Mesenteric fat pad (tissue), 1 donor: ENCODE measurements around the gene HTRA3. TPM values are rescaled to one million over a fixed set of nuclear protein-coding genes. Genes with fewer than 3 reads are reported as not detected.

Source experiments
- DNase-seq: peaks from one replicate; pipeline ENCODE4 v3.0.0-alpha.2; 2020; ENCODE audit warnings: low spot score
- total RNA-seq: library from RNA; stranded (reverse); fragmentation: NEBNext Ultra II Directional; extraction: Animal tissue kit (Norgen Biotek cat#: 25700); gene quantifications from one replicate; pipeline ENCODE4 v1.2.1, GENCODE V29; 2021
- donor health status: DM: yes; HTN: yes; CAD: no.

Gene HTRA3
- total RNA-seq, 1 donor from 2014 or later, result 58.5 TPM

DNA sequence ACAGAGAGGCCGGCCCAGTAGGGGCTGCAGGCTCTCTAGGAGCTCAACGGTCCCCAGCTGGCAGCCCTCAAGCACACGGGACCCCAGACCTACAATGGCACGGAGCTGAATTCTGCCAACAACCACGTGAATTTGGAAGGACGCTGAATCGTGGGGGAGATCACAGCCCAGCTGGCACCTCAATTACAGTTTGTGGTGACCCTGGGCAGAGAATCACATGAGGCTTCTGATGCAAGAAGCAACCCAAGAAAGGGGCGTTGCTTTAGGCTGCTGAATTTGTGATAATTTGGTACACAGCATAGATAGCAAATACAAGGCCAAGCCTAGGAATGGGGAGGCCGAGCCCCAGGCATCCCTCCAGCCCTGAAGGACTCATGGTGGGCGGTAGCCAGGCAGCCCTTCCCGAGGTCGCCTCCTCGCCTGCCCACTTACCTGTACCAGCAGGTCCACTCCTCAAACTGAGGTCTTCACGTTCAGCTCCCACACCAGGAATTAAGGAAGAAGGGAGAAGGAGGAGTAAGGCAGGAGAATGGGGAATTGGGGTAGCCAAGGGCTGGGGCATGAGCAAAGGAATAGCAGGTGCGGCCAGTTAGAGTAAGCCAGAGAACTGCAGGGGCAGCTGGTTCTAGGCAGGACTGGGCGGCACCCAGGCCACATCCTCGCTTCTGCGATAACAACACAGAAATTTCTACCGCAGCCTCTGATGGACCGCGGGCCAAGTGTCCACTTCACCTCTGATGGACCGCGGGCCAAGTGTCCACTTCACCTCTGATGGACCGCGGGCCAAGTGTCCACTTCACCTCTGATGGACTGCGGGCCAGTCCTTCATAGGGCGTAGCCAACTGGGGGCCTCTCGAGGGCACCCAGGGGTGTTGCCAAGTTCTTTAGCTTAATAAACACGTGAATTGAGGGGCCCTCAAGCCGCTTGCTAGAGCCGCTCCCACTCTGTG is 23.4 kb upstream of the HTRA3 start:
- DNase-seq, result no peak

DNA sequence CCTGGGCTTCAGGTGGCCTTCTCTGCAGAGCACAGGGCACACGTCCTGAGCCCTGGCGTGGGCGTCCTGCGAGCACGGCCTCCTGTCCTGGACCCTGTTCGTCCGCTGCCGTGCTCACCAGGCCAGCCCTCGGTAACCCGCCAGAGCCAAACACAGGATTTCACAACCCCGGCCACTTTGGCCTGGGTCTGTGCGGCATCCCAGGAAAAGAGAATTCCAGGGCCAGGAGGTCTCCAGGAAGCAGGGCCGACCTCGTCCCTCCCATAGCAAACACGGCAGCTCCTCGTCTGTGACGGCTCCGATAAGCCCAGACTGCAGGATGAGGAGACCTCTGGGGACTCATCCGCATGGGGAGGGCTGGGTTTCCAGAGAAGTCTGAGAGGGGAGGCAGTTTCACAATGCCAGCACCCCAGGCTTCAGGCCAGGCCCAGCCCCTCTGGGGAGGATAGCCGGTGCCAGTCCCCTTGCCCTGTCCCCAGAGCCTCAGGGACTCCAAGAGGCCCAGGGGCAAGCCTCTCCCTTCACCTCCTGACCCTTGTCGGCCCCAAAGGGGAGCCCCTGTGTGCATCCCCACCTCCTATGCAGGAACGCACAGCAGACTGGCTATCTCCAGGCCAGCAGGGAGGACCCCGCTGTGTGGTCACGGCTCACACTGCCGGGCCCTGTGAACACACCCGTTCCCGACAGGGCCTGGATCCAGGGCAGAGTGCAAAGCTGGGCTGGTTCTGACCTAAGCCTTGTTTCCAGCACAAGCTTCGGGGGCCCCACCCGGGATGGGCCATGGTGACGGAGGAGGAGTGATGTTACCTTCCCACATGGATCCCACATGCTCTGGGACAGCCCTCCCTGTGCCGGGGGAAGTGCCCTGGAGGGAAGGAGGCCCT is 22.3 kb upstream of the HTRA3 start:
- DNase-seq, result no peak

DNA sequence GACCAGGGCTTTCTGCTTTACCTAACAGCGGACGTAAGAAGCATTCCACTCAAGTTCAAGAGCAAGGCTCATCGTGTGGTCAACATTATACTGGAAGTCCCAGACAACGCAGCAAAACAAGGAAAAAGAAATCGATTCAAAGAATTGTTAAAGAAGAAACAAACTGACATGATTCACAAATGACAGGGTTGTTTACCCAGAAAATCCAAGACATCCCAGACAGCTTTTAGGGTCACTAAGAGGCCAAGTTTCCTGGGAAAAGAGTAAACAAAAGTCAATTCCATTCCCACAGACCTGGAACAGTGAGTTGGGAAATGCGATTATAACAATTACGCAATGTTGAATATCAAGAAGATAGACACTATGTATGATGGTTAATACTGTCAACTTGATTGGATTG is 21.5 kb upstream of the HTRA3 start:
- no peak for DNase-seq

DNA sequence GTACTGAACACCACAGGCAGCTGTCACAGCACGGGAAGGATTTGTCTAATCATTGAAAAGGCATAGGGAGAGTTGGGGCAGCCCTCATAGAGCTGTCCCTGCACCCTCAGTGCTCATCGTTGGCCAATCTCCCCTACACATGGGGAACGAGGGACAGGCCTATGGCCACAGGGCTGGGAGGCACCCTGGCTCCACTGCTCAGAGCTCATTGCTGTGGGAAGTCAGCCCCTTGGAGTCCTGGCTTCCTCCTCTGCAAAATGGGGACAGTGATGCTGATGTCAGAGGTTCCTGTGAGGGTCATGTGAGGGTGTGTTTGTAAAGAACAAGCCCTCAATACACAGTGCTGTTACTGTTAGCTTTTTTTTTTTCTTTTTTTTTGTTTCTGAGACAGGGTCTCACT is 19.3 kb upstream of the HTRA3 start:
- DNase-seq, result no peak

DNA sequence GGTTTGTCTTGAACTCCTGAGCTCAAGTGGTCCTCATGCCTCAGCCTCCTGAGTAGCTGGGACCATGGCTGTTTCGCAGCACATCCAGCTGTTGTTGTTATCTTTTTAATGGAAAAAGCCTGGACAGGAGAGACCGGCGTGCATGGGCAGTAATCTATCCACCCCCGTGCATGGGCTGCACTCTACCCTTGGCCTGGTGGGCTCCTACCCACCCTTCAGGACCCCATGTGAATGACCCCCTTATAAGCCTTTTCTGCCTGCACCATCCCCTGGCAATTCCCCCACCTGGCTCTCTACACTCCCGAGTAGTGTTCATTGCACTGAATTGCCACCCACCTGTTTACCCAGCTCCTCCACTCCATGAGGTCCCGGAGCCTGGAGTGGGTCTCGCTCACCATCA is 18.9 kb upstream of the HTRA3 start:
- no peak for DNase-seq

DNA sequence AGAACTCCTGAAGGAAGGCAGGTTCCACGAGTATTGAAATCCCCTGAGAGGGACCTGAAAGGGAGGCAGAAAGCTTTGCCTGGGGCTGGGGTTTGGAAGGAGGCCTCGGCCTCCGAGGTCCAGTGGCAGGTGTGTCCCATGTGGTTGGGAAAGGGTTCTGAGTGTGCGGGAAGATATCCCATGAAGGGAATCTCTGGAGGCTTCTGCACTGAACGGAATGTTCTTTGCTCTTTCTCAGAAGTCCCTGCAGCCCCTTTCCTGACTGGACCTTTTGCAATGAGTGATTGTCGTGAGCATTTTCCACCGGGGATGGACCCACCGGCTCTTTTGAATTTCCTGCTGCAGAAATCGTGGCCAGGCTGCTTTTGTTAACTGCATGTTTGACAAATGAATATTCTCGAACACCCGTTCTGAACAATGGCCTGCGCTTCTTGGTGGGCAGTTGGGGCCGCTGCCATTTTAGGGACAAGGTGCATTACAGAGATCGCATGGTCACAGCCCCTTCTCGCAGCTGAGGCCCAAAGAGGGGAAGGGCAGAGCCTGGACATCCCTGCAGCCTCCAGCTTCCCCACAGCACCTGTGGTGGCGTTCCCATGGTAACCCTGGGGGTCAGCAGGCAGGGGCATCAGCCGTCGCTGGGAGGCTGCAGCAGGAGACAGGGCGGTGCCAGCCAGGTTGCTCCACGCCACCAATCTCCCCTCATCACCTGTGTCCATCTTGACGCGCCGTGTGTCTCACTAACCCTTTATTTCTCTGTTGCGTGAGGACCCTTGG is 18.3 kb upstream of the HTRA3 start:
- DNase-seq, result no peak

DNA sequence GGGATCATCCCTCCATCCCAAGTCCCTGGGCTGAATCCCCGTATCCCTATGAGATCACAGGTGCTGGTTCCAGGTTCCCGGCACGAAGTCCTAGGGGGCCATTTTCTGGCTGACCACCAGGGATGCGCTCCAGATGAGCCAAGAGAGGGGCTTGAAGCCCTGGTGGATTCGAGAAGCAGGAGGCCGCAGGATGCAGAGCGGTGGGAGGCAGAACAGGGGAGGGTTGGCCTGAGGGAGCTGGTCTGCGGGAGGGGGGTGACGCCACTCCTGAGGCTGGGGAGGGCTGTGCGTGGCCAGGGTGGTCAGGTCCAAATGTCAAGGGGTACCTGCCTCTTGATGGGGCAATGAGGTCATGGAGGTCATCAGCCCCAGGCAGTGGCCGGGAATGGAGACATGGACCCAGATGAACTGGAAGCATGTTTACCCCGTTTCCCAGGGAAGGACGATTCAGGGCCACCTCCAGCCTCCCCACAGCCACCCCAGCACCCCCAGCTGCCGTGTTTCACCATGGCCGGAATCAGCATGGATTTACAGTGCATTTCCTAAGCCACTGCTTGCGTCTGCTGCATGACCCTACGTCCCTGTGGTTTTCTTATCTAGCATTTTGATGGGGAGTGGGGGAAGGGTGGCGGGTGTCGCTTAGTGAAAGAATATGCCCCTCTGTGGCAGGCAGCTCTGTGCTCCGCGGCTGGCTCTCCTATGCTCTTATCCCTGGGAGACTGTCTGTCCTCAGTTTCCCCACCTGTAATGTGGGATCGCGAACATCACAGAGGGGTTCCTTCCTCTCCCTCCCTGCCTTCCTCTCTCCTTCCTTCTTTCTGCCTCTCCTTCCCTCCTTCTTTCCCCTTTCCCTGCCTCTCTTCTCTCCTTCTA is 17.0 kb upstream of the HTRA3 start:
- no peak for DNase-seq

DNA sequence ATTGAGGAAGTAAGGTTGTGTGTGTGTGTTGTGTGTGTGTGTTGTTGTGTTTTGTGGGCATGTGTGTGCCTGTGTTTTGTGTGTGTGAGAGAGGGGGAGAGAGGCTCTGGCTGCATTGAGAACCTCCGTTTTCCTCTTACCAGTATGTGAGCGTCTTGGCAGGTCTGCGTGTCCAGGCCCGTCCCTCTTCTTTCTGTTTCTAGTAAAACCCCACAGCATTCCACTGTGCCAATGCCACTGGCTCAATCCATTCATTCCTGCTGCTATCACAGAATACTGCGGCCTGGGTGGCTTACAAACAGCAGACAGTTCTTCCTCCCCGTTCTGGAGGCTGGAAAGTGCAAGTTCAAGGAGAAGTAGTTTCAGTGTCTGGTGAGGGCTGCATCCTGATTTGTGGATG is 15.5 kb upstream of the HTRA3 start:
- no peak for DNase-seq

DNA sequence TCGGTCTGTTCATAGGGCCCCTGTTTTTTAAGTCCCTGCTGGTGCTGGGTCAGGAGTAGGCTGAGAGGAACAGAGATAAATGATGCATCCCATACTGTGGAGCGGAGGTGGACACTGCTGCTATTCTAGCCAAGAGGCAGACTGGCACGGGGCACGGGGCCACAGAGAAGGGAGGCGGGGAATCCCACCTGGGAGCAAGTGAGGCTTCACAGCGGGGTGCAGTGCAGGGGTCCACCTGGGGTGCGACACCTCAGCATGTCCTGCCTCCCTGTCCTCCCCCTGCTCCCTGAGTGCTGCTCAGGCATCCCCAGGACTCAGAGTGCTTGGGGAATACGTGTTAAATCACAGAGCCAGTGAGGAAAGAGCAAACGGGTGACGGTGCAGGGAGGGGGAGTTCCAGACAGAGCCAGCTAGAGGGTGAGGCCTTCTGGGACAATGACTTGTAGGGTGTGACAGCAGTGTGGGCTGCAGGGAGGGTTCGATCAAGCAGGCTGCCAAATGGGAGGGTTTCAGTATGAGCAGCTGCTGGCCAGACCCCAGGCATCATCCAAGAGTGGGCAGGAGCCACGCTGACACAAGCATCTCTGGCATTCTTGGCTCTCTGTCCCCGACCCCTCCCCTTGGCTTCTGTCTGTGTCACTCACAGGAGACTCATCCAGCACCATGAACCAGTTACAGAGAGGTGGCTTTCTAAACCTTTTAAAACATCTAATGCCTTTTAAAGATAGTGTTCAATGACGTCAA is 13.7 kb upstream of the HTRA3 start:
- no peak for DNase-seq

DNA sequence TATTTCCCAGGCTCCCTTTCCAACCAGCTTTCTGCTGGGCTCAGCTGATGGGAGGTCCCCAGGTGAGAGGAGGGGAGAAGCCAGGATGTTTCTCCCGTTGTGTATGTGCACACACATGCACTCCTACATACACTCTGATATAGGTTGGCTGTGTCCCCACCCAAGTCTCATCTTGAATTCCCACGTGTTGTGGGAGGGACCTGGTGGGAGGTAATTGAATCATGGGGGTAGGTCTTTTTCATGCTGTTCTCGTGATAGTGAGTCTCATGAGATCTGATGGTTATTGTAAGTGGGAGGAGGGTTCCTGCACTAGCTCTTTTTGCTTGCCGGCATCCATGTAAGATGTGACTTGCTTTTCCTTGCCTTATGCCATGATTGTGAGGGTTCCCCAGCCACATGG is 11.7 kb upstream of the HTRA3 start:
- no peak for DNase-seq

DNA sequence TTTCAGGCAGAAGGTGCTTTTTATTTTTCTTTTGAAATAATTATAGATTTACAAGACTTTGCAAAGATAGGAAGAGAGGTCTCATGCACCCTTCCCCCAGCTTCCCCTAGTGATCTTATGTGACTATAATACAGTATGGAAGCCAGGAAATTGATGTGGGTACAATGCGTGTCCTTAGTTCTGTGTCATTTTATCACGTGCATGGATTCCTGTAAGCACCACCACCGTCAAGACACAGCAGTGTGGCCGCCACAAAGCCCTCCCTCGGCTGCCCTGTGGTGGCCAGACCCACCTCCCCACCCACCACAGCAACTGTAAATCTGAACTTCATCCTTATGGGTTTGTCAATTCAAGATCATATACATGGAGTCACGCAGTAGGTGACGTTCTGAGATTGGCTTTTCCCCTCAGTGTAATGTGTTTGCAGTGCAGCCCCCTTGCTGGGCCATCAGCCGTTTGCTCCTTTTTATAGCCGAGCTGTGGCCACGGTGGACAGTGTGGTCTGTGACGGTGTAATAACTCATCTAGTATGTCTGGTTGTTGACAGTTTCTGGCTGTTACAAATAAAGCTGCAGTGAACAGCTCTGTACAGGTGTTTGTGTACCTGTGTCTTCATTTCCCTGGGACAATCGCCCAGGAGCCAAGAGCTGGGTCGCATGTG is 10.9 kb upstream of the HTRA3 start:
- no peak for DNase-seq

DNA sequence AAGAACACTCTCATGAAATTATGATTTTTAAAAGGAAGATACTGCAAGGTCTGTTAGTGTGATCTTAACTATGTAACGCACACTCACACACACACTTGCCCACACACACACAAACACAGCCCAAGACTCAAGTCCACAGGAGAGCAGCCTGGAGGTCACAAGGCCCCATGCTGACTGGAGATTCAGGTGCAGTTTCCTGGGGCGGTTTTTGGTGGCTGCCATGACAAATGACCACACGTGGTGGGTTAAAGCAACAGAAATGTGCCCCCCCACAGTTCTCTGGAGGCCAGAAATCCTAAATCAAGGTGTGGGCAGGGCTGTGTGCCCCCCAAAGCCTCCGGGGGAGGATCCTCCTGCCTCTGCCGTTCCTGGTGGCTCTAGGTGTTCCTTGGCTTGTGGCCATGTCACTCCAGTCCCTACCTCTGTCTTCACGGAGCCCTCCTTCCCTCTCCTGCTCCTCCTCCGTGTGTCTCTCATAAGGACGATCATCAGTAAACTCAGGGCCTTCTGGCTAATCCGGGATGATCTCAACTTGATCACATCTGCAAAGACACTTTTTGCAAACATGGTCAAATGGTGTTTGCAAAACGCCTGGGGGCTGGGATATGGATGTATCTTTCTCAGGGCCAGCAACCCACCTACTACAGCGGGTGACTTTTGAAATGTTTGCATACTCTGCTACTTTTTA is 9.7 kb upstream of the HTRA3 start:
- no peak for DNase-seq

DNA sequence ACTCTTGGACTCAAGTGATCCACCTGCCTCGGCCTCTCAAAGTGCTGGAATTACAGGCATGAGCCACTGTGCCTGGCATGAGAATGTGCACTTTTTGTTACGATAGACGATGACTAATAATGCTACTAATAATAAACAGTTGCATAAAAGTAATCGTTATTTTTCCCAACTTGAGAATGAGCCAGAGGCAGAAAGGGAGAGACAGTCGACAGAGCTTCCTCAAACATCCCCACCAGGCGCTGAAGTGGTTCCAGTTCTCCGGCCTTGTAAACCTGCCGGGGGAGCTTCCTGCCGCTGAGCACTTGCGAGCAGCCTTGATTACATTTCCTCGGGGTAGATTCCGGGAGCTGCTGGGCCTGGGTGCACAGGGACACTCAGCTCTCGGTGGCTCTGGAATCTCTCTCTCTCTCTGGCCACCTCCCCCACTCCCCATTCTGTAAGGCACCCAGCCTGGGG is 8.9 kb upstream of the HTRA3 start:
- no peak for DNase-seq

DNA sequence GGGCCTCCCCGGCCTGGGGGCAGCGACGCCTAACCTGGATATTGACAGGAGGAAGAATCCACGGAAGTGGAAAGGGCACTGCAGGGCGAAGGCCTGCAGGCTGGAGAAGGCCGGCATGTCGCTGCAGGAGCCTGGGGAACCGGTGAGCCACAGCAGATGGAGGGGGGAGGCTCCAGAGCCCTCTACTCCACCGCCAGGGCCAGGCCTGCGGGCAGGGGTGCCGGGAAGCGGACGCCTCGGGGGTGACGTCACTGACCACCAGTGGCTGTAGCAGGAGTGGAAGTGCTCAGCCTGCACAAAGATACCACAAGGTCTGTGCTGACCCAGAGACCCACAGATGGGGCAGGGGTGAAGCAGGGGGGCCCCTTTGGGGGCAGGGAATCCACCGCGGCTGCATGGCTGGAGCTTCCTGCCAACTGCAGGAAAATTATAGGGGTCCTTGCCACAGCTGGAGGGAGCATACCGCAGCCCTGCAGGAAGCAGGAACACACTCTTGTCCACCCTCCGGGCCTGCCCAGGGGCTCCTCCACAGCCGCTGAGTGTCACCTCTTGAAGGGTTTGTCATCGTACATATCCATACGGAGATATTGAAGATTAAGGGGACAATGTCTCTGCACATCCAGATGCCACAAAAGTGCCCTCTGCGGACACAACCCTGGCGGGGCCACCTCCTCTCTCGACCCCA is 7.6 kb upstream of the HTRA3 start:
- DNase-seq, result no peak

DNA sequence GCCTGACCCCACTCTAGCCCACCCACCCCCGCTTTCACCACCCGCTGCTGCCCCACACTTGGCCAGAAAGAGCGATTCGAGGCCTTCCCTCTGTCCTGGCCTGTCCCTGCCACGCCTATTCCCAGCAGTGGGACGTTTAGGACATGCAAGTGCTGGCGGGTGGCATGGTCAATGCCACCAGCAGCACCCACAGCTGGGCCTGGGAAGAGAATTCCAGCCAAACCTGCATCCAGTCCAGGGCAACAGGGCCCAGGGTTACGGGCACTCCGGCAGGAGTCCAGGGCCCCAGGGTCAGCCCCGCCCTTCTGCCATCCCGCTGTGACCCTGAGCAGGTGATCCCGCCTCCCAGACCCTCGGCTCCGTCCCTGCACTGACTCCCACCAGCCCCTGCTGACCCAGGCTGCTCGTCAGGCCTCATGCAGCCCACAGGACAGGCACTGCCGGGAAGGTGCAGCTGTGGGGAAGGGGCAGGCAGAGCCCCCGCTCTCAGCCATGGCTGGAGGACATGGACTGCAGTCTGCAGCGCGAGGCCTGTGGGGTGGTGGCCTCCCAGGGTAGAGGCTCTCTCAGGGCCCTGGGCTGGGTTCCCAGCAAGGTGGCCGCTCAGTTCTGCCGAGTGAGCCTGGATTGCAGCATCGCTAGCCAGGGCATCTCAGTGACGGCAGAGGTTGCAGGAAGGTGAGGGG is 6.8 kb upstream of the HTRA3 start:
- DNase-seq, result no peak

DNA sequence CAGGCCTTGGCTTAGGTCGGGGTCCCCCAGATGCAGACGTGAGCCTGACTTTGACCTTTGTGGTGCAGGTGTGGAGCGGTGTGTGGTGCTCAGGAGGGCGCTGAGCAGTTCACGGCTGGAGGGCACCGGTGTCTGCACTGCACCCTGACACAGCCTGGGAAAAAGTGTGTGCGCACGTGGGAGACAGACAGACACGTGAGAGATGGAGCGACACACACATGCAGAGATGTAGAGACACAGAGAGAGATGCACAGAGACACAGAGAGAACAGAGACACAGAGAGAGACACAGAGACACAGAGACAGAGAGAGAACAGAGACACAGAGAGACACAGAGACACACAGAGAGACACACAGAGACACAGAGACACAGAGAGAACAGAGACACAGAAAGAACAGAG is 6.2 kb upstream of the HTRA3 start:
- no peak for DNase-seq

DNA sequence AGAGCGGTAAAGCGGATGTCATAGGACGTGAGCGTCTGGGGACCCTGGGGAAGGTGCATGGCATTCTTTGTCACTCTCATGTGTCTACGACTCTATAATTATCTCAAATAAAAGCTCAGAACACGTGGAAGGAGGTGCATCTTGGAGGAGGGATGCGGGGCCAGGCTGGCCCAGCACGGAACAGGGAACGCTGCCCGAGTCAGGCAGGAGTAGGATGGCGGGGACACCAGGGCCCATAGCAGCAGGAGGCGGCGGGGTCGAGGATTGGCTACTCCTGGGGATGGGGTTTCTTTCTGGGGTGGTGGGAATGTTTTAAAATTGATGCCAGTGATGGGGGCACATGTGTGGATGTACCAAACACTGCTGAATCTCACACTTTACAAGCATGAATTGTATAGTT is 5.4 kb upstream of the HTRA3 start:
- DNase-seq, result no peak
